ENCODE measurements around the gene NAA50. TPM values are rescaled to one million over a fixed set of nuclear protein-coding genes. Genes with fewer than 3 reads are reported as not detected.
A peak's percentile ranks its signal among the peaks of the same experiment; 100 is the strongest.

The NAA50 gene
- total and polyA plus RNA-seq, 5 experiments from 2014 or later = 41.9 to 65.9 (median 62.4) TPM

GRCh38 chr3:113698213-113698742, 47.8 kb downstream of the NAA50 start:
- Mint-ChIP-seq H3K4me3 (peak overlapping the region in 2 of 10 donors; percentile 65 to 86), H3K9me3 (no peaks in the 10 kb centered on the region), H3K27me3 (no peaks in the 10 kb centered on the region), H3K4me1 (peaks cover 12 to 30% (median 25%) of the 10 kb centered on the region in 4 donors), H3K36me3 (peaks cover 0 to 5% (median under 1%) of the 10 kb centered on the region in 3 donors), H3K27ac (peak overlapping the region in 1 of 10 donors; percentile 94)
- no peak for ATAC-seq
- DNase-seq = no peak
- POLR2A ChIA-PET = interaction anchor here (0.7 to 7.8 kb wide), 5 partner anchors 17 to 1016 kb away, joined by 3 to 82 read pairs (median 4); partner anchors contain the start of genes ATP6V1A and NAA50

- ATAC-seq (no peak), DNase-seq (no peak)
- no peak overlapping the region for H3K27ac Mint-ChIP-seq
- H3K36me3 Mint-ChIP-seq = peaks cover 0 to 5% (median 3%) of the 10 kb centered on the region in 3 donors
- H3K27me3 Mint-ChIP-seq = no peaks in the 10 kb centered on the region
- POLR2A ChIA-PET = interaction anchor here (1.1 to 7.8 kb wide), 3 partner anchors 17 to 164 kb away, joined by 3 to 82 read pairs (median 5); partner anchors contain the start of genes ATP6V1A and NAA50
- no peak overlapping the region for H3K4me3 Mint-ChIP-seq
- H3K4me1 Mint-ChIP-seq = peaks cover 14 to 34% (median 29%) of the 10 kb centered on the region in 4 donors
- no peaks in the 10 kb centered on the region for H3K9me3 Mint-ChIP-seq
These were observed 48.5 kb downstream of the NAA50 start for GRCh38 chr3:113697500-113698090.

- H3K36me3 Mint-ChIP-seq = peaks cover 0 to 5% (median 3%) of the 10 kb centered on the region in 3 donors
- H3K4me1 Mint-ChIP-seq = peaks cover 16 to 34% (median 29%) of the 10 kb centered on the region in 4 donors
- DNase-seq = peak; percentile 94 to 100 (median 99)
- H3K9me3 Mint-ChIP-seq = no peaks in the 10 kb centered on the region
- peak; percentile 80 to 84 for ATAC-seq
- POLR2A ChIA-PET = interaction anchor here (0.6 to 7.8 kb wide), 13 partner anchors 20 to 1450 kb away, joined by 3 to 82 read pairs (median 4); partner anchors contain the start of genes ATP6V1A, NAA50, SPICE1 and ZBTB20
- no peak overlapping the region for H3K27ac Mint-ChIP-seq
- no peaks in the 10 kb centered on the region for H3K27me3 Mint-ChIP-seq
- no peak overlapping the region for H3K4me3 Mint-ChIP-seq
These were observed 49.2 kb downstream of the NAA50 start for GRCh38 chr3:113696658-113697499.

DNA sequence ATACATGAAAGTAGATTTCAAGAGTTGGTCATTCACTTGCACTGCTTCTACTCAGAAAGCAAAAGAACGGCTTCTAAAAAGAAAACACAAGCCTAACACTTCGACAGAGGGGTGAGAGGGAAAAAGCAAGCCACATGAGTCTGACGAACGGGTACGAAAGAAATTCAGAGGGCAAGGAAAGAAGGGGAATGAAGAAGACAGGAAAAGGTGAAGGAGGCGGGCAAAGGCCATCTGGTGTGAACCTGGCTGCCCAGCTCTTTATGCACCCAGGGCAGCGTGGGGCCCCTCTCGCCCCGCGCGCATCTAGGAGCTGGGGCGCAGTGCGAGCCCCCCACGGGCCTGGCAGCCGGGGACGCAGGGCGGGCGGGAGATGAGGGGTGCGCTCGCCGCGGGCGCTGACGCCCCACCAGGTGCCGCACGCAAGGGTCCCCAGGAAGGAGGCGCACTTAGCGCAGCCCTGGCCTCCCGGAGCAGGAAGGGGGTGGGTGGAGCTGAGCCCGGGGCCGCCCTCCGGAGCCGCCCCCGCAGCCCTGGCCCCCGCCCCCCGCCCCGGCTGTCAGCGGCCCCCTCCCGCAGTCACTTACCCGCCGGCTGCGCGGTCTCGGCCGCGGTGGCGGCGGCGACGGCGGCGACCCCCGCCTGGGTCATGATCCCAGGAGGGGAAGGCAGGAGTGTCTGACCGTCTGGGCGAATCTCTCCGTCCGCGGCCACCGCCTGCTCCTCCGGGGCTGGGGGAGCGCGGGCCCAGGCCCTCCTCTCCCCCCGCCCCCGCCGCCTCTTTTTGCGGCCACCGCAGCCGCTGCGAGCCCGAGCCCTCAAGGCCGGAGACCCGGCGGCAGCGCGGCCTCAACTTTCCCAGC, 50.0 kb downstream of the NAA50 start, which contains the start of gene USF3:
Gene USF3, minus strand, starts transcription at position 857 of the 860 bp plus-strand sequence. CDS start 21,764 bp downstream, outside the sequence.
- Mint-ChIP-seq H3K36me3 (peaks cover 0 to 5% (median 3%) of the 10 kb centered on the region in 3 donors), H3K4me1 (peaks cover 16 to 34% (median 29%) of the 10 kb centered on the region in 4 donors), H3K27ac (peak within 1 kb of the TSS; percentile 92 to 100 (median 99)), H3K27me3 (no peaks in the 10 kb centered on the region), H3K9me3 (no peaks in the 10 kb centered on the region), H3K4me3 (peak within 1 kb of the TSS in 9 of 10 donors; percentile 98 to 100 (median 100))
- ATAC-seq (peak; percentile 74 to 78), DNase-seq (peak; percentile 80 to 93 (median 87))
- POLR2A ChIA-PET = interaction anchor here (0.6 to 7.8 kb wide), 14 partner anchors 19 to 1451 kb away, joined by 3 to 82 read pairs (median 4); partner anchors contain the start of genes ATP6V1A, NAA50, SPICE1 and ZBTB20

DNA sequence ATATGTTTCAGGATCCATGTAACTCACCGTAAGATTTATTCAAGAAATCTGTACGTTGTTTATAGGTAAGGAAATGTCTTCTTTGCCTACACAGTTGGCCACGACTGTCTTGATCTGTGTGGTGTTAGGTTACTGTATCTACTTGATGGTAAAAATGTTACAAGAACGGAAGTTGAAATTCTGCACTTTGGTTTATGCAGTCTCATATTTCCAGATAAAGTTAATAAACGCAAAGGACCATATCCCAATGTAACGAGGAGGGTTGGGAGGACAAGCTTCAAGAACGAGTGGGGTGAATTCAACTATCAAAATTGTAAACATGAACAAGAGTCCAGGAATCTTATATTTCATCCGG, 50.6 kb downstream of the NAA50 start:
- POLR2A ChIA-PET = interaction anchor here (0.8 to 7.8 kb wide), 11 partner anchors 18 to 1451 kb away, joined by 3 to 82 read pairs (median 4); partner anchors contain the start of genes ATP6V1A, NAA50, SPICE1 and ZBTB20
- Mint-ChIP-seq H3K4me1 (peaks cover 16 to 34% (median 29%) of the 10 kb centered on the region in 4 donors), H3K36me3 (peaks cover 0 to 5% (median 3%) of the 10 kb centered on the region in 3 donors), H3K4me3 (peak overlapping the region in 9 of 10 donors; percentile 98 to 100 (median 100)), H3K27ac (peak overlapping the region; percentile 92 to 100 (median 99)), H3K9me3 (no peaks in the 10 kb centered on the region), H3K27me3 (no peaks in the 10 kb centered on the region)
- ATAC-seq (no peak), DNase-seq (peak in 2 of 10 donors; percentile 25 to 35)

DNA sequence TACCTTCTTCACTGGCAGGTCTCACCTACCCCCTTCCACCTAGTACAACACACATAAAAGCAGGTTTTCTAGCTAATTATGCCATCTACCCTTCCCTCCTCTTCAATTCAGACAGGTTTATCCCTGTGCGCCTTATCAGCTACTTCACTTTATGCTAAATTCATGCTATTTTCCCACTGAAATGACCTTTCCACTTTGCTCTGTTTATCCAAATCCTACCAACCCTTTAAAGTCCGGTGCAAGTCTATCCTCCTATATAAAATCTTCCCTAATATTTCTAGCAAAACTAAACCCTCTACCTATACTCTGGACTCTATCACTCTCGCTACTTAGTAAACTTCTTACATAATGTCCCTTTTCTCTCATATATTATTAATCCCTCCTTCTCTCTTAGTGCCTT, 55.6 kb downstream of the NAA50 start:
- H3K4me1 Mint-ChIP-seq = peaks cover 15 to 41% (median 36%) of the 10 kb centered on the region in 4 donors
- POLR2A ChIA-PET = no interaction called here
- peaks cover 0 to 7% (median 0%) of the 10 kb centered on the region in 9 donors for H3K9me3 Mint-ChIP-seq
- H3K27me3 Mint-ChIP-seq = no peaks in the 10 kb centered on the region
- H3K4me3 Mint-ChIP-seq = no peak overlapping the region
- no peak for ATAC-seq
- no peak for DNase-seq
- H3K36me3 Mint-ChIP-seq = peaks cover 8 to 20% (median 18%) of the 10 kb centered on the region in 3 donors
- H3K27ac Mint-ChIP-seq = no peak overlapping the region

GRCh38 chr3:113685956-113686721, 59.9 kb downstream of the NAA50 start:
- no peaks in the 10 kb centered on the region for H3K27me3 Mint-ChIP-seq

DNA sequence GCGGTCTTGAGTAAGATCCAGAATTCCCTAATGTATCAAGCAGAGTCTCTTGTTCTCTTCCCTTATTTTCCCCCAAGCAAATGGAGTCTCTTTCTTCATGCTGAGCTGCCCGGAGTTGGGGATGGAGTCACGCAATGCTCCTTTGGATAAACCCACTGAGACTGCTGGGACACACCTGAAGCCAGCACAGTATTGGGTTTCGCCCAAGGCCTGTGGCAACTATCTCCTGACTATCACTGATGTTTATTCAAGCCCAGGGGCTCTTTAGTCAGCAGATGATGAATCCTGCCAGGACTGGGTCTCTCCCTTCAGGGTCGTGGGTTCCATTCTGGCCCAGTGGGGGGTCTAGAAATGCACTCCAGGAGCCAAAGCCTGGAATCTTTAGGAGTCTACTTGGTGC, 60.9 kb downstream of the NAA50 start:
- Mint-ChIP-seq H3K27me3 (no peaks in the 10 kb centered on the region), H3K36me3 (peaks cover 14 to 29% (median 22%) of the 10 kb centered on the region in 3 donors), H3K9me3 (peaks cover 0 to 24% (median 10%) of the 10 kb centered on the region in 9 donors), H3K4me1 (peaks cover 8 to 30% (median 20%) of the 10 kb centered on the region in 4 donors), H3K27ac (no peak overlapping the region), H3K4me3 (no peak overlapping the region)
- ATAC-seq = no peak
- no peak for DNase-seq
- POLR2A ChIA-PET = interaction anchor here (1.7 kb wide), 1 partner anchor 9 kb away, joined by 3 read pairs; no protein-coding TSS in a partner anchor

More at GRCh38 chr3:113685956-113686721, 59.9 kb downstream of the NAA50 start:
- DNase-seq (no peak), ATAC-seq (no peak)
- peaks cover 8 to 29% (median 20%) of the 10 kb centered on the region in 4 donors for H3K4me1 Mint-ChIP-seq
- POLR2A ChIA-PET = interaction anchor here (1.7 kb wide), 1 partner anchor 8 kb away, joined by 3 read pairs; no protein-coding TSS in a partner anchor
- H3K9me3 Mint-ChIP-seq = peaks cover 0 to 24% (median 10%) of the 10 kb centered on the region in 9 donors
- no peak overlapping the region for H3K4me3 Mint-ChIP-seq
- H3K36me3 Mint-ChIP-seq = peaks cover 14 to 29% (median 20%) of the 10 kb centered on the region in 3 donors
- no peak overlapping the region for H3K27ac Mint-ChIP-seq

GRCh38 chr3:113684271-113684819, 61.7 kb downstream of the NAA50 start:
- Mint-ChIP-seq H3K4me3 (no peak overlapping the region), H3K27ac (no peak overlapping the region), H3K4me1 (peaks cover 8 to 35% (median 20%) of the 10 kb centered on the region in 4 donors), H3K9me3 (peaks cover 0 to 24% (median 10%) of the 10 kb centered on the region in 9 donors), H3K27me3 (no peaks in the 10 kb centered on the region), H3K36me3 (peaks cover 14 to 28% (median 24%) of the 10 kb centered on the region in 3 donors)
- POLR2A ChIA-PET = interaction anchor here (1.7 kb wide), 1 partner anchor 10 kb away, joined by 3 read pairs; no protein-coding TSS in a partner anchor
- no peak for ATAC-seq
- no peak for DNase-seq

DNA sequence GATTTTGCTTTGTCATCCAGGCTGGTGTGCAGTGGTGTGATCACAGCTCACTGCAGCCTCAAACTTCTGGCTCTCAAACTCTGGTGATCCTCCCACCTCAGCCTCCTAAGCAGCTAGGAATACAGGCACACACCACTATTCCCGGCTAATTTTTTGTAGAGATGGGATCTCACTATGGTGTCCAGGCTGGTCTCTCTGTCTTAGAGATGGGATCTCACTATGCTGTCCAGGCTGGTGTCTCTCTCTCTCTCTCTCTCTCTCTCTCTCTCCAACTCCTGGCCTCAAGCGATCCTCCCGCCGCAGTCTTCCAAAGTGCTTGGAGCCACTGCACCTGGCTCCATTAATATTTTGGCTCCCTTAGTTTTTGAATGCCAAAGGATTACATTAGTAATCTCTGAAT, 67.3 kb downstream of the NAA50 start:
- no peak for DNase-seq
- Mint-ChIP-seq H3K27me3 (no peaks in the 10 kb centered on the region), H3K27ac (peak overlapping the region in 3 of 10 donors; percentile 22 to 87 (median 67)), H3K4me1 (peaks cover 4 to 32% (median 18%) of the 10 kb centered on the region in 4 donors), H3K36me3 (peaks cover 8 to 43% (median 18%) of the 10 kb centered on the region in 3 donors), H3K9me3 (peaks cover 0 to 2% (median 0%) of the 10 kb centered on the region in 9 donors), H3K4me3 (no peak overlapping the region)
- POLR2A ChIA-PET = no interaction called here
- ATAC-seq = no peak

All from naive thymus-derived CD8-positive, alpha-beta T cell (primary cell).